Measurements from ENCODE around the gene XYLT2. TPM values are rescaled to one million over a fixed set of nuclear protein-coding genes. Genes with fewer than 3 reads are reported as not detected.

The XYLT2 gene
- total RNA-seq, 1 experiment from 2014 or later: 26.4 TPM

DNA sequence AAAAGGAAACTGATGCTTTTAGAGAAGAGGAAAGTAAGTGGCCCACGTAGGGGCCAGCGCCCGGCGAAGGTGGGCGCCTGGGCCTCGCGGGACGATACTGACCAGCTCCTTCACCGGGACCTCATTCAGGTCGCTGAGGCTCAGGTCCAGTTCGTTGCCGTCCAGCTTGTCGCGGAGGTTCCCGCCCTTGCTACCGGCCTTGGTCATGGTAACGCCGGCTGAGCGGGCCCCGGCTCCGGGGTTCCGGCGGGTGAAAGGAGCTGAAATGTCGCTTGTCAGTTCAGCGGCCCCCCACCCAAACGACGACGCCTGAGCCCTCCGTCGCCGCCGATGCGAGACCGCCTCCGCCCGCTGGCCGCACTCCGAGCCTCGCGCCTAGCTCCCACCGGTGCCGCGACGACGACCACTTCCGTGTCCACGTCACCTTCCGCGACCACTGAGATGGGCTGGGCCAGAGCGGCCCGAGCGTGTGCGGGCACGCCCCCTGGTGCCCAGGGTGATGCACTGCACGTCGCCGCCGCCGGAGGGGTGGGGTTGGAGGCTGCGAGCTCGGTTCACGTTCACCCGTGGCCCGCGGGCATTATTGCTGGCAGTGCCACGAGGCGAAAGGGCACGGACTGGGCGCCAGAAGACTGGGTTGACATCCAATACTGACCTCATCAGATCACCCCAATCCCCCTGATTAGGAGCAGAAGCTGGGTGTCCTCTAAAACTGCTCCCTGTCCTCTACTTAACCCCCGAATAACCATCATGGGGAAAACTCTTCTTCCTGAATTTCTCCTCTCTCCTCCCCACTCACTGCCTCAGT lies 51.4 kb downstream of the XYLT2 start, which contains the start of gene LRRC59:
LRRC59 (minus strand) TSS at position 413 of the 808 bp plus-strand sequence; CDS start at position 207, 206 bp downstream.
- H3K79me2 ChIP-seq (ENCODE audit: insufficient read depth, low read length): peaks cover 11% of the 10 kb centered on the region; the same call in 1 of the 2 replicates
- no peak within 1 kb of the TSS for H3K27ac ChIP-seq (ENCODE audit: insufficient read length, low read depth, low read length)
- WGBS (ENCODE audit: extremely low coverage, insufficient read length, low lambda C conversion rate): no CpG with 5 or more reads among the region's 70 CpGs

More for the DNA sequence above, 51.4 kb downstream of the XYLT2 start, which contains the start of gene LRRC59:
- peaks cover 11 to 12% of the 10 kb centered on the region in 2 experiments; a peak in 4 of 5 replicates for H3K9me3 Mint-ChIP-seq
- Histone ChIP-seq H3K56ac (ENCODE audit: insufficient read length, low read depth, low read length) (no peak within 1 kb of the TSS), H3K4me1 (ENCODE audit: insufficient read depth, low read length) (0 out of 2 replicates have a peak, but pooled peaks cover 3% of the 10 kb centered on the region), H3K79me1 (ENCODE audit: insufficient read depth, low read depth, low read length, poor library complexity, severe bottlenecking) (peaks cover 11% of the 10 kb centered on the region), H2AFZ (ENCODE audit: low read length) (no peak within 1 kb of the TSS), H3K9me3 (ENCODE audit: control insufficient read depth, low read depth, low read length) (no peaks in the 10 kb centered on the region), H3K9ac (ENCODE audit: extremely low read depth, insufficient read length, low read length) (peak within 1 kb of the TSS; percentile 78), H2BK20ac (ENCODE audit: low read depth, low read length, poor library complexity, severe bottlenecking) (no peak within 1 kb of the TSS), H3K4me2 (ENCODE audit: insufficient read depth, insufficient read length, low read length) (peak within 1 kb of the TSS; percentile 98), H4K91ac (ENCODE audit: insufficient read length, low read depth, low read length) (no peak within 1 kb of the TSS), H4K8ac (replicated peaks; ENCODE audit: insufficient read length, low read depth, low read length) (no peak within 1 kb of the TSS), H3K18ac (ENCODE audit: insufficient read length, low read depth, low read length) (peak within 1 kb of the TSS; percentile 60), H2BK15ac (ENCODE audit: low read depth, low read length) (no peak within 1 kb of the TSS), H4K20me1 (ENCODE audit: control insufficient read depth, insufficient read depth, insufficient read length) (no peaks in the 10 kb centered on the region), H2AK5ac (ENCODE audit: insufficient read length, low read length) (no peak within 1 kb of the TSS), H4K5ac (ENCODE audit: insufficient read length, low read depth, low read length) (no peak within 1 kb of the TSS), H3K4ac (ENCODE audit: low read depth, low read length) (no peak within 1 kb of the TSS), H3K23me2 (ENCODE audit: insufficient read length, low read depth, low read length, poor library complexity, severe bottlenecking) (peaks cover 14% of the 10 kb centered on the region), H2BK5ac (ENCODE audit: insufficient read length, low read length) (no peak within 1 kb of the TSS), H3K14ac (ENCODE audit: insufficient read depth, low read length) (peak within 1 kb of the TSS; percentile 67; the same call in 1 of the 2 replicates), H3K23ac (ENCODE audit: insufficient read length, low read depth, low read length) (no peak within 1 kb of the TSS), H2BK120ac (ENCODE audit: low read depth, low read length, poor library complexity, severe bottlenecking) (no peak within 1 kb of the TSS), H3T11ph (ENCODE audit: low read length) (no peak within 1 kb of the TSS), H2BK12ac (ENCODE audit: insufficient read length, low read depth, low read length) (no peak within 1 kb of the TSS), H3K27me3 (ENCODE audit: insufficient read depth, low read length) (no peaks in the 10 kb centered on the region)
- H3K27me3 Mint-ChIP-seq (ENCODE audit: low read depth): peaks cover 8% of the 10 kb centered on the region
- peak; percentile 88 for DNase-seq
- H3K4me3 Mint-ChIP-seq: peak within 1 kb of the TSS; percentile 87 to 93
- H3K36me3 Mint-ChIP-seq (ENCODE audit: insufficient read depth in 1 of 3, low read depth in 3 of 3): peaks cover 25 to 37% (median 29%) of the 10 kb centered on the region in 3 experiments; a peak in 6 of 7 replicates
- TF ChIP-seq, protein P1, sequence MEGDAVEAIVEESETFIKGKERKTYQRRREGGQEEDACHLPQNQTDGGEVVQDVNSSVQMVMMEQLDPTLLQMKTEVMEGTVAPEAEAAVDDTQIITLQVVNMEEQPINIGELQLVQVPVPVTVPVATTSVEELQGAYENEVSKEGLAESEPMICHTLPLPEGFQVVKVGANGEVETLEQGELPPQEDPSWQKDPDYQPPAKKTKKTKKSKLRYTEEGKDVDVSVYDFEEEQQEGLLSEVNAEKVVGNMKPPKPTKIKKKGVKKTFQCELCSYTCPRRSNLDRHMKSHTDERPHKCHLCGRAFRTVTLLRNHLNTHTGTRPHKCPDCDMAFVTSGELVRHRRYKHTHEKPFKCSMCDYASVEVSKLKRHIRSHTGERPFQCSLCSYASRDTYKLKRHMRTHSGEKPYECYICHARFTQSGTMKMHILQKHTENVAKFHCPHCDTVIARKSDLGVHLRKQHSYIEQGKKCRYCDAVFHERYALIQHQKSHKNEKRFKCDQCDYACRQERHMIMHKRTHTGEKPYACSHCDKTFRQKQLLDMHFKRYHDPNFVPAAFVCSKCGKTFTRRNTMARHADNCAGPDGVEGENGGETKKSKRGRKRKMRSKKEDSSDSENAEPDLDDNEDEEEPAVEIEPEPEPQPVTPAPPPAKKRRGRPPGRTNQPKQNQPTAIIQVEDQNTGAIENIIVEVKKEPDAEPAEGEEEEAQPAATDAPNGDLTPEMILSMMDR (conservative IDR thresholded peaks at IDR 0.05): peak; percentile 99
- peaks cover 10 to 16% of the 10 kb centered on the region in 2 experiments for H3K4me1 Mint-ChIP-seq
- H3K27ac Mint-ChIP-seq: no peak within 1 kb of the TSS; a peak in 2 of 7 replicates
